ENCODE data around the gene FMN1. TPM values are rescaled to one million over a fixed set of nuclear protein-coding genes. Genes with fewer than 3 reads are reported as not detected.

FMN1 gene
- total RNA-seq, 1 experiment from 2014 or later: 3.9 TPM

DNA sequence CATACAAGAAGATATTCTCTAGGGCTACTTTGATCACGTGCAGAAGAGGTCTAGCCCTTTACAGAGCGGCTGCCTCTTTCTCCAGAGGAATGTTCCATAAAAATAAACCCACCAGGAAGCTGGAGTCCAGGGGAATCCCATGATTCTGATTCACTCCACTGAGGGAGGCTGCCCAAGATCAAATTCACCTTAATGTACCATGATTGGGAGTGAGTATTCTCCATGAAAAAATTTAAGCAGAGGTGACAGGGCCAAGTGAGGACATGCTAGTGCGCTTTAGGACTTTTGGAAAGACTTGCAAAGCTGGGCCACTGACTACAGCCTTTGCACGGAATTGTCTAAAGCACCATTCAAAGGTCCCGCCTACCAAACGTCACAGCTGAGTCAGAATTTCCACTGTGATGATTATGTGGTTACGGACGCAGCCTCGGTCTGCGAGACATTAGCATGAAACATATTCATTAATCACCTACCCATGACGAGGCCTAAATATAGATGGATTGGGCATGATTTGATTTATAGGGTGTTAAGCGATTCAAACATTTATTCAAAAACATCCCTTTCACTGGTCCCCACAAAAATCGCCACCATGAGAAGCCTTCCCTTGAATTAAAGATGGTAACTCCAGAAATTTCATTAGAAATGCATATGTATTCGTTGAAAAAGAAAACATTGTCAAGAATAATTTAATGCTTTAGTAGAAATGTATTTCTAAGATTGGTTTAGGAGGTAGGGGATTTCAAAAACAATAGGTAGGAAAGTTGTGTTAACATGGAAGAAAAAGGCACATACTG is 324.1 kb downstream of the FMN1 start:
- in situ Hi-C loops (cut with HindIII; ENCODE audit: low pct_unique_long_range_greater_than_20kb, low sequenced_read_pairs): no loop called here
- ChIA-PET POLR2A (no interaction called here), CTCF (no interaction called here)
- ATAC-seq (no peak), DNase-seq (ENCODE audit: low read depth, low spot score) (peak; percentile 51)
- Histone ChIP-seq H3K4me1 (ENCODE audit: control insufficient read depth, insufficient read depth, low read length) (no peaks in the 10 kb centered on the region), H3K4me3 (ENCODE audit: low read depth in 2 of 2, low read length in 2 of 2) (no peak overlapping the region), H3K9me3 (ENCODE audit: control insufficient read depth, insufficient read depth, low read depth, low read length) (no peaks in the 10 kb centered on the region), H3K27me3 (ENCODE audit: control insufficient read depth, insufficient read depth, low read length) (no peaks in the 10 kb centered on the region), H3K36me3 (ENCODE audit: control insufficient read depth, insufficient read depth, low read length) (no peaks in the 10 kb centered on the region), H3K27ac (ENCODE audit: low read length) (no peak overlapping the region)
- intact Hi-C loops (cut with micrococcal nuclease; ENCODE audit: unreplicated experiment): no loop called here
- no peak for TF ChIP-seq SIN3A (IDR thresholded peaks at IDR 0.05; ENCODE audit: borderline replicate concordance, insufficient read depth, low read depth, low read length)
- TF ChIP-seq, protein P1, sequence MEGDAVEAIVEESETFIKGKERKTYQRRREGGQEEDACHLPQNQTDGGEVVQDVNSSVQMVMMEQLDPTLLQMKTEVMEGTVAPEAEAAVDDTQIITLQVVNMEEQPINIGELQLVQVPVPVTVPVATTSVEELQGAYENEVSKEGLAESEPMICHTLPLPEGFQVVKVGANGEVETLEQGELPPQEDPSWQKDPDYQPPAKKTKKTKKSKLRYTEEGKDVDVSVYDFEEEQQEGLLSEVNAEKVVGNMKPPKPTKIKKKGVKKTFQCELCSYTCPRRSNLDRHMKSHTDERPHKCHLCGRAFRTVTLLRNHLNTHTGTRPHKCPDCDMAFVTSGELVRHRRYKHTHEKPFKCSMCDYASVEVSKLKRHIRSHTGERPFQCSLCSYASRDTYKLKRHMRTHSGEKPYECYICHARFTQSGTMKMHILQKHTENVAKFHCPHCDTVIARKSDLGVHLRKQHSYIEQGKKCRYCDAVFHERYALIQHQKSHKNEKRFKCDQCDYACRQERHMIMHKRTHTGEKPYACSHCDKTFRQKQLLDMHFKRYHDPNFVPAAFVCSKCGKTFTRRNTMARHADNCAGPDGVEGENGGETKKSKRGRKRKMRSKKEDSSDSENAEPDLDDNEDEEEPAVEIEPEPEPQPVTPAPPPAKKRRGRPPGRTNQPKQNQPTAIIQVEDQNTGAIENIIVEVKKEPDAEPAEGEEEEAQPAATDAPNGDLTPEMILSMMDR (IDR thresholded peaks at IDR 0.05): no peak
- TF ChIP-seq TCF7L2 (IDR thresholded peaks at IDR 0.05; ENCODE audit: low read depth, low read length): no peak
- TF ChIP-seq POLR2AphosphoS5 (IDR thresholded peaks at IDR 0.05; ENCODE audit: low read depth, low read length): no peak
- TF ChIP-seq, protein P2, sequence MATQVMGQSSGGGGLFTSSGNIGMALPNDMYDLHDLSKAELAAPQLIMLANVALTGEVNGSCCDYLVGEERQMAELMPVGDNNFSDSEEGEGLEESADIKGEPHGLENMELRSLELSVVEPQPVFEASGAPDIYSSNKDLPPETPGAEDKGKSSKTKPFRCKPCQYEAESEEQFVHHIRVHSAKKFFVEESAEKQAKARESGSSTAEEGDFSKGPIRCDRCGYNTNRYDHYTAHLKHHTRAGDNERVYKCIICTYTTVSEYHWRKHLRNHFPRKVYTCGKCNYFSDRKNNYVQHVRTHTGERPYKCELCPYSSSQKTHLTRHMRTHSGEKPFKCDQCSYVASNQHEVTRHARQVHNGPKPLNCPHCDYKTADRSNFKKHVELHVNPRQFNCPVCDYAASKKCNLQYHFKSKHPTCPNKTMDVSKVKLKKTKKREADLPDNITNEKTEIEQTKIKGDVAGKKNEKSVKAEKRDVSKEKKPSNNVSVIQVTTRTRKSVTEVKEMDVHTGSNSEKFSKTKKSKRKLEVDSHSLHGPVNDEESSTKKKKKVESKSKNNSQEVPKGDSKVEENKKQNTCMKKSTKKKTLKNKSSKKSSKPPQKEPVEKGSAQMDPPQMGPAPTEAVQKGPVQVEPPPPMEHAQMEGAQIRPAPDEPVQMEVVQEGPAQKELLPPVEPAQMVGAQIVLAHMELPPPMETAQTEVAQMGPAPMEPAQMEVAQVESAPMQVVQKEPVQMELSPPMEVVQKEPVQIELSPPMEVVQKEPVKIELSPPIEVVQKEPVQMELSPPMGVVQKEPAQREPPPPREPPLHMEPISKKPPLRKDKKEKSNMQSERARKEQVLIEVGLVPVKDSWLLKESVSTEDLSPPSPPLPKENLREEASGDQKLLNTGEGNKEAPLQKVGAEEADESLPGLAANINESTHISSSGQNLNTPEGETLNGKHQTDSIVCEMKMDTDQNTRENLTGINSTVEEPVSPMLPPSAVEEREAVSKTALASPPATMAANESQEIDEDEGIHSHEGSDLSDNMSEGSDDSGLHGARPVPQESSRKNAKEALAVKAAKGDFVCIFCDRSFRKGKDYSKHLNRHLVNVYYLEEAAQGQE (IDR thresholded peaks at IDR 0.05; ENCODE audit: insufficient read depth in 1 of 2, low read depth in 2 of 2, low read length in 1 of 2): no peak
- no TSS peak for BruUV-seq (replicated peaks)

DNA sequence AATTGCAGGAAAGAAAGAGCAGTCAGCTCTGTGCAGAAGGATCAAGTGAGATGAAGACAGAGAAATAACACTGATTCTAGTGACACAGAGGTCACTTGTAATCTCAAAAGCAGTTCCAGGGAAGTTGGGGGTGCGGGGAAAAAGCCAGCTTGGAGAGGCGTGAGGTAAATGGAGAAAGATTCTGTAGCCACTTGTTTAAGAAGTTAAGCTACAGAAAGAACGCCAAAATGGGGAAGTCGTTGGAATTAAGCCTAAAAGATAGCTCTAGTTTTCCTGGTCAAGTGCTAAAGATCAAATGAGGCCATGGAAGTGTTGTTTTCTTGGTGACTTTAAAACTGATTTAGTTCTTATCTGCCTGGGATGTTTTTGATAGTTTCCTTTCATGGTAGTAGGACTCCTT is 324.7 kb downstream of the FMN1 start:
- in situ Hi-C loops (cut with HindIII; ENCODE audit: low pct_unique_long_range_greater_than_20kb, low sequenced_read_pairs) (no loop called here), intact Hi-C loops (cut with micrococcal nuclease; ENCODE audit: unreplicated experiment) (no loop called here)
- CTCF ChIA-PET: no interaction called here
- Histone ChIP-seq H3K4me1 (ENCODE audit: control insufficient read depth, insufficient read depth, low read length) (no peaks in the 10 kb centered on the region), H3K36me3 (ENCODE audit: control insufficient read depth, insufficient read depth, low read length) (no peaks in the 10 kb centered on the region), H3K4me3 (ENCODE audit: low read depth in 2 of 2, low read length in 2 of 2) (no peak overlapping the region), H3K27me3 (ENCODE audit: control insufficient read depth, insufficient read depth, low read length) (no peaks in the 10 kb centered on the region), H3K27ac (ENCODE audit: low read length) (no peak overlapping the region), H3K9me3 (ENCODE audit: control insufficient read depth, insufficient read depth, low read depth, low read length) (no peaks in the 10 kb centered on the region)
- BruUV-seq (replicated peaks): no TSS peak
- DNase-seq (ENCODE audit: low read depth, low spot score): no peak
- POLR2A ChIA-PET: no interaction called here
- no peak for ATAC-seq
- TF ChIP-seq, protein P2 (IDR thresholded peaks at IDR 0.05; ENCODE audit: insufficient read depth in 1 of 2, low read depth in 2 of 2, low read length in 1 of 2): no peak
- TF ChIP-seq SIN3A (IDR thresholded peaks at IDR 0.05; ENCODE audit: borderline replicate concordance, insufficient read depth, low read depth, low read length) (no peak), TCF7L2 (IDR thresholded peaks at IDR 0.05; ENCODE audit: low read depth, low read length) (no peak), POLR2AphosphoS5 (IDR thresholded peaks at IDR 0.05; ENCODE audit: low read depth, low read length) (no peak)
- TF ChIP-seq, protein P1 (IDR thresholded peaks at IDR 0.05): no peak
